ENCODE results near the gene PAPLN. TPM values are rescaled to one million over a fixed set of nuclear protein-coding genes. Genes with fewer than 3 reads are reported as not detected.

The PAPLN gene
- total and polyA plus RNA-seq, 2 of the 8 experiments (the other 6 are each of a cell fraction or from before 2014, with no cell fraction given), result 14.8 to 25.6 TPM

DNA sequence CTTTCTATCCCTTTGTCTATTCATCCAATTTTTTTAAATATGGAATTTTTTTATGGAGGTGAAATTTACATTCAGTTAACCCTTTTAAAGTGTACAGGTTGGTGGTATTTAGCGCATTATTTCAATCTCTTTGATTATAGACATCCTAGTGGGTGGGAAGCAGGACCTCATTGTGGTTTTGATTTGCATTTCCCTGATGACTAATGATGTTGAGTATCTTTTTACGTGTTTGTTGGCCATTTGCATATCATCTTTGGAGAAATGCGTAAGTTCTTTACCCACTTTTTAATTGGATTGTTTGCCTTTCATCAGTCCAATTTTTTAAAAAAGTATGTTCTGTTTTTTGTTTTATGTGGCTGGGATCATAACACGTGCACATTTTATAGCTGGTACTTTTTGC is 20.8 kb downstream of the PAPLN start:
- Histone ChIP-seq H3K56ac (replicated peaks; ENCODE audit: insufficient read length, low read depth, low read length) (no peak overlapping the region), H3K14ac (ENCODE audit: insufficient read length) (no peak overlapping the region), H3K4me1 (replicated peaks in 1 of 4; ENCODE audit: control insufficient read depth in 3 of 4, insufficient read depth in 4 of 4, low read length in 3 of 4) (no peaks in the 10 kb centered on the region; a peak in 1 of 7 replicates), H3K4me3 (ENCODE audit: extremely low read depth in 1 of 4, insufficient read depth in 2 of 4, low read depth in 3 of 4, low read length in 4 of 4) (no peak overlapping the region), H2AFZ (ENCODE audit: low read length) (no peak overlapping the region), H2BK120ac (replicated peaks; ENCODE audit: low read depth, low read length) (no peak overlapping the region), H3K79me2 (ENCODE audit: control insufficient read depth in 1 of 2, insufficient read depth in 2 of 2, low read length in 2 of 2) (no peaks in the 10 kb centered on the region), H2BK15ac (ENCODE audit: low read length) (no peak overlapping the region), H3K9me3 (ENCODE audit: insufficient read depth in 2 of 2, low read depth in 1 of 2, low read length in 1 of 2) (no peaks in the 10 kb centered on the region), H3K36me3 (ENCODE audit: control insufficient read depth in 2 of 4, insufficient read depth in 4 of 4, low read length in 3 of 4) (peaks cover 0 to 27% (median 5%) of the 10 kb centered on the region in 4 experiments; a peak in 4 of 8 replicates), H2BK12ac (ENCODE audit: low read depth, low read length) (no peak overlapping the region), H3K23ac (ENCODE audit: insufficient read length) (no peak overlapping the region), H3K9ac (replicated peaks in 1 of 4; ENCODE audit: extremely low read depth in 1 of 4, low read depth in 3 of 4, low read length in 3 of 4) (no peak overlapping the region), H4K8ac (ENCODE audit: extremely low read depth, insufficient read depth, low read length) (no peak overlapping the region), H3K27ac (ENCODE audit: low read depth, low read length) (no peak overlapping the region), H3K18ac (ENCODE audit: extremely low read depth, low read length) (no peak overlapping the region), H4K5ac (ENCODE audit: insufficient read length, low read depth, low read length) (no peak overlapping the region), H4K20me1 (replicated peaks in 1 of 2; ENCODE audit: control insufficient read depth in 1 of 2, insufficient read depth in 2 of 2, low read length in 2 of 2) (peaks cover 0 to 9% of the 10 kb centered on the region in 2 experiments), H3K79me1 (ENCODE audit: low read depth, low read length) (no peaks in the 10 kb centered on the region), H2BK5ac (ENCODE audit: low read depth, low read length) (no peak overlapping the region), H3K4me2 (ENCODE audit: insufficient read depth in 1 of 2, low read depth in 2 of 2, low read length in 2 of 2) (no peak overlapping the region), H3K23me2 (ENCODE audit: low read depth, low read length) (no peaks in the 10 kb centered on the region), H3K27me3 (replicated peaks in 1 of 4; ENCODE audit: control insufficient read depth in 3 of 4, extremely low read depth in 1 of 4, insufficient read depth in 3 of 4, low read length in 3 of 4) (no peaks in the 10 kb centered on the region), H2BK20ac (ENCODE audit: low read length) (no peak overlapping the region), H3K4ac (replicated peaks; ENCODE audit: insufficient read length, low read depth, low read length) (no peak overlapping the region), H4K91ac (replicated peaks; ENCODE audit: insufficient read length, low read length) (no peak overlapping the region), H2AK5ac (ENCODE audit: low read depth, low read length) (no peak overlapping the region)
- POLR2A ChIA-PET (ENCODE audit: partially characterized antibody), result interaction anchor here (1.0 kb wide), 1 partner anchor 18 kb away, joined by 4 read pairs; no protein-coding TSS in a partner anchor
- FAIRE-seq, result no peak
- no peak for DNase-seq (ENCODE audit: low read depth in 1 of 2, low spot score in 2 of 2)
- WGBS, 2 experiments (ENCODE audit: extremely low coverage in 1 of 2, insufficient coverage in 1 of 2, insufficient read length in 1 of 2, insufficient replicate concordance in 2 of 2, low coverage in 1 of 2, low lambda C conversion rate in 2 of 2, missing lambda C conversion rate in 1 of 2), result 94% methylated on average over 4 of the region's 4 CpGs; no CpG with 5 or more reads in 1 of the 2 experiments
- CTCF ChIA-PET (ENCODE audit: partially characterized antibody), result no interaction called here

All from H1 (cell line).